GM21423 (cell line): ENCODE data around the gene RPL38.
"Not testable (repeated sequence)": the region's sequence is repeated elsewhere in the genome, so short reads cannot be mapped to it uniquely, and the experiment has no call there.

Experiments used
- ATAC-seq: cut with Tn5 transposase; IDR thresholded peaks from one replicate; pipeline ENCODE4 v1.9.1; 2021; ENCODE audit warnings: mild to moderate bottlenecking, moderate library complexity; ENCODE audit not compliant: unreplicated experiment

RPL38 gene

DNA sequence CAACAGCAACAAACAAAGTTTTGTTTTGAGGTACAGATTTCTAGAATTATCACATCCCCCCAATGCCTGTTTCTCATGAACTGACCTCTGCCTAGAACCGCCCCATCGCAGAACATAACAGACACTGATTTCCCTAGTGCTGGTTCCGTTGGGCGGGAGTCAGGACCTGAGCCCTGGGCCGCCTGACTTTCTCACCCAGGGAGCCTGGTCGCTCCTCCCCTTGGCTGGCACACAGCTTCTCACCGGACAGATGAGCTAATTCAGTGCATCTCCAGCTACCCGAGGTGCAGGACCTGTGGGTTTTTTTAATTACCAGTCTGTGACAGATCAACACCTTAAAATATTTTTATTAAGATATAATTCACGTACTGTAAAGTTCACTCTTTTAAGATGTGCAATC lies 20.1 kb upstream of the RPL38 start:
- no peak for ATAC-seq

DNA sequence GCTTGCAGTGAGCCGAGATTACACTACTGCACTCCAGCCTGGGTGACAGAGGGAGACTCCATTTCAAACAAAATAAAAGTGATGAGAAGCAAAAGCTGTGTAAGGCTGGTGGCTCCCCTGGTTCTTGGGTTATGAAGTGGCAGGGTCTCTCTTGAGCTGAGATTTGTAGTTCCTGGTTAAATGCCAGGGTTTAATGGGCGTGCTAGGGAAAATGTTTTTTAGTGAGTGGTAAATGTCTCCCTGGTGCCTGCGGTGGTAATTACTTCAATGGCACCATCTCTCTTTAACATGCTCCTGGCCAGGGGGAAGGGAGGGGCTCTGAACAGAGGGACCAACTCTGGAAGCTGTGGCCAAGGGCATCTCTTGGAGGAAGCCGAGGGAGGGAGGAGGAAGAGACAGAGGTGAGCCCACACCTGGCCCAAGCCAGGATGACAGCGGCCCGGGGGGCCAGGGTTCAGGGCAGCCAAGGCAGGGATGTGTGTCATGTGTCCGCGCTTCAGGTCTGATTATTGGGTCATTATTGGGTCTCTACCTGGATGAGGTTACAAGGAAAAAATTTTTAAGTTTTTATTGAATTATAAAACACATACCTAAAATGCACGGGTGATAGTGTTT lies 17.8 kb upstream of the RPL38 start:
- no peak for ATAC-seq

DNA sequence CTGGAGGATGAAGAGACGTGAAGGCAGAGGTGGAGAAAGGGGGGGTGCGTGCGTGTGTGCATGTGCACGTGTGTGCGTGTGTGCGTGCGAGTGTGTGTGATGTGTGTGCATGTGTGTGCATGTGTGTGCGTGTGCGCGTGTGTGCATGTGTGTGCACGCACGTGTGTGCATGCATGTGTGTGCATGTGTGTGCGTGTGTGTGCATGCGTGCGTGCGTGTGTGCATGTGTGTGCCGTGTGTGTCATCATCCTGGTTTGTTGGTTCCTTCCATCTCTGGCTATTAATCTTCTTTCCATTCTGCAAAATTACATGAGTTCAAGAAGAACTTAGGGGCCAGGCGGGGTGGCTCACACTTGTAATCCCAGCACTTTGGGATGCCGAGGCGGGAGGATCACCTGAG lies 17.0 kb upstream of the RPL38 start:
- ATAC-seq = no peak

DNA sequence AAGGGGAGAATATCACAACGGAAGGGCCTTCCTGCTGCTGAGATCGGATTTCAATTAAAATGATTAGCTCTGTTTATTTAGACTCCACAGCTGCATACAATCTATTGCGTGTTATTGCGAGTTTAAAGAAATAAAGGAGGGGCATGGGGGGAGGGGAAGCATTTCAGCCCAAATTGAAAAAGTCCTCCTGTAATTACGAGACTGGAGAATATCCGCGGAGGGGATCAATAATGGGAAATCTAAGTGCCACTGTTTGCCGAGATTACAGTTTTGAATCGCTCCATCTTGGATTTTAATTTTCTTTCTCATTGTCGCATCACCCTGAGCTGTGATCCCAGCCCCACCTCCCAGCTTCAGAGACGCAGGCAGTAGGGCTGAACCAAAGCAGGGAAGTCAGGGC lies 15.7 kb upstream of the RPL38 start:
- ATAC-seq = no peak

DNA sequence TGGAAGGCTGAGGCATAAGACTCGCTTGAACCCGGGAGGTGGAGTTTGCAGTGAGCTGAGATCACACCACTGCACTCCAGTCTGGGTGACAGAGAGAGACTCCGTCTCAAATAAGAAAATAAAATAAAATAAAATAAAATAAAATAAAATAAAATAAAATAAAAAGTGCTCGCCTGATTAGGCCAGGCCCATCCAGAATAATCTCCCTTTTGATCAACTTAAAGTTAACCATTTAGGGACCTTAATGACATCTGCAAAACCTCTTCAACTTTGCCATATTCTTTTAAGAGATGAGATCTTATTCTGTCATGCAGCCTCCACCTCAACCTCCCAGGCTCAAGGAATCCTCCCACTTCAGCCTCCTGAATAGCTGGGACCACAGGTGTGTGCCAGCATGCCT lies 14.8 kb upstream of the RPL38 start:
- not testable (repeated sequence) for ATAC-seq

DNA sequence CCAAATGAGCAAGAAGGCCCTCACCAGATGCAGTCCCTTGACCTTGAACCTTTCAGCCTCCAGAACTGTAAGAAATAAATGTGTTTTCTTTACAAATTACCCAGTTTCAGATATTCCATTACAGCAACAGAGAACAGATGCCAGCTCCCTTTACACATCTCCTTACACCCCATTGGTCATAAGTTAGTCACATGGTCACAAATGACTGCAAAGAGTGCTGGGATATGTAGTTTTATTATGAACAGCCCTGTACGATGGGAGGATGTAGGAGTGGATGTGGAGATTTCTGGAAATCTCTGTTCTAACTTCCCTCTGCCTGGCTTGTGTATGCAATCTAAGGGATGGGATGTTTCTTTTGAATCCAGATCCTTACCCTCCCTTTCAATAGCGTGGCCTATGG lies 13.3 kb upstream of the RPL38 start:
- ATAC-seq = peak; percentile 50

DNA sequence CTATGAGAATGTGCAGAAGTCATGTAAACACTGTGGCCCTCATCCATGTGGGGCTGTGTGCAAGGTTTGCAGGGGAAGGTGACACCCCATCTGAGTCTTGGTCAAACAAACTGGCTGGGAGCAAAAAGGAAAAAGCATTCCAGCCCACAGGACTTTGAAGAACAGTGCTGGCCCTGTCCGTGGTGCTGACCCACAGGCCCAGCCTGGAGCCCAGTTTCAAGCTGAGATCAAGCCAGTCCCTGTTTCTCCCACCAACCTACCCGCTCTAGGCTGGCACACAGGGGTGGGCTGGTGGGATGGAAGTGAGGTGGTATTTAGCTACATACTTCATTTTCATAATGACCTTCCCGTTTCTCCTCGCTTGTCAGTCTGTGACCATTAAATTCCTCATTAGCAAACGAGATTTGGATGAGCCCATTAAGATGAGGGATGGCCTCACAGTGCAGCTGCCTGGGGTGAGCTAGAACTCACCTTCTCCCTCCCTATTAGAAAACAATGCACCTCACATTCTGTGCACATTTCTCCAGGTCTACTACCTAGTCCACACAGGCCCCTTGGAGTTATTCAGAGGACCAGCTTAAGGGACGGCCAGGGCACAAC lies 12.6 kb upstream of the RPL38 start:
- ATAC-seq = no peak

DNA sequence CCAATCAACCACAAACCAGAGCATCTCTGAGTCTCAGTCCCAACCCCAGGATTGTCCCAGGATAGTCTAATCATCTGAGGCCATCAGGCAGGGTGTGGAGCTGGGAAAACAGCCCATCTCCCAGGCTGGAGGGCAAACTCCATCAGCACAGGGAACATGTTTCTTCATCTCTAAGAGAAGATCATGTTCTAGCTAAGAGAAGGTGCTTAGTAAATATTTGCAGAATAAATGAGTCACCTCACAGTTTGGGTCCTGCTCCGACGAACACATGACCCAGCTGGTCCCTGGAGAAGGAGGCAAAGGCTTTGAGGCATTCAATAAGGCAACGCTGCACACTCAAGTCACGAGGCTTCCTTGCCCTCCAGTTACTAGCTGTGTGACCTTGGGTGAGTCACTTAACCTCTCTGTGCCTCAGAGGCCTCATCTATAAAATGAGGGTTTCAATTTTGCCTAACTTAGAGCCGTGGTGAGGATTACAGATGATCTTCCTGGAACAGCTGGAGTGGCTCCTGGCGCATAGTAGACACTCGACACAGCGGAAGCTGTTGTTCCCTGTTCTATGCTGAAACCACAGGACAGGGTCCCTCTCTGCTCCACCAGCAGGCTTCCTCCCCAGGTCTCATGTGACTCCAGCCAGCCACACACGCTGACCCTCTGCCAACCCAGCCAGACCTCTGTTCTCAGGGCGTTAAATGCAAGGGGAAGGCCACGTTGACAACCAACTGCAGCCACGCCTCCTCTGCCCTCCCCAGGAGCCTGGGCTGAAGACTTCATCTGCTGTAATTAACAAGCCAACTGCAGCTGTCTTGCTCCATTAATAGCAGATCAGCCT lies 10.3 kb upstream of the RPL38 start:
- no peak for ATAC-seq

DNA sequence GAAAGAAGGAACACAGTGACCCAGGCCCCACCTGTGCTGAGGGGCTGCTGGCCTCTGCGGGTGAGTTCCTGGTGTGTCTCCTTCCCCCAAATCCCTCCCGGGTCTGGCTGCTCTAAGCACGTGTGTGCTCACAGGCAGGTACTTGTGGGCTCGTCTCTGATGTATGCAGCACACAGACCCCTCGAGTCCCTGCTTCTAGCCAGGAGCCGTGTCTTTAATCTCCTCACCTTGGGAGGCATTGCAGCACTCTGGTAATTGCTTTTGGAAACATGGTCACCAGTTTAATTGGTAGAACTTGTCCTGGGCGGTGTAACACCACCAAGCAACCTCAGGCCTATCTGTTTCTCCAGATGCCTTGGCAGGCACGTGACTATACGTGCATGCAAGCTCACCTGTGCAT lies 8.8 kb upstream of the RPL38 start:
- no peak for ATAC-seq

DNA sequence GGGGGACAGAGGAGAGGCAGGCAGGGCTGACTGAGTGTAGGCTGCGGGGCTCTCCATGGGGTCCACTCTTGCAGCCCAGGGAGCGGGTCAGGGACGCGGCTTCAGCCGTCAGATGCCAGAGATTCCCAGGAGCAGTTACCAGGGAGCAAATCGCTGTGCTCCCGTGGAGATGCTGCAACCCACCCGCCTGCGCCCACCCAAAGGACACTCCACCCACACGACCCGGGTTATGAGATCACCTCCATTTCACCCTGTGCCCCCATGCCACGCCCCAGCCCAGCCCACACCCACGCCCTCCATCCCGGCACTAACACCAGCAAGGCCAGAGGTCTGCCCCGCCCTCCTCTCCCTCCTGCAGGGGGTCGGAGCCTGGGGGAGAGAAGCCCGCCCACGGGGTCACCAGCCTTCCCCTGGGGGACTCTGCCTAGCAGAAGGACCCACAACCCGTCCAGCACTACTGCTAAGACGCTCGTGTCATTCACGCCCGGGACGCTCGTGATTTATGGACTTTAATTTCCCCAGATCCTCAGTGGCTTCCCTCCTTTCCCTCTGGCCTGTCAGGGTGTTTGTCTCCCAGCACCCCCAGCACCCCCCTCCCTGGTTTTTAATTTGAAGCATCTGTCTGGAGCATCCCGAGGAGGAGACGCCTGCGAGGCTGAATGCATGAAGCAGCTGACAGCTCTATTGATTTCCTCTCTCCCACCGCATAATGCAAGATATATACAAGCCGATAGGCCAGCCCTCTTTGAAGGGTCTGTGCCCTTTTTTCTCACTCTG lies 6.7 kb upstream of the RPL38 start:
- ATAC-seq = no peak

DNA sequence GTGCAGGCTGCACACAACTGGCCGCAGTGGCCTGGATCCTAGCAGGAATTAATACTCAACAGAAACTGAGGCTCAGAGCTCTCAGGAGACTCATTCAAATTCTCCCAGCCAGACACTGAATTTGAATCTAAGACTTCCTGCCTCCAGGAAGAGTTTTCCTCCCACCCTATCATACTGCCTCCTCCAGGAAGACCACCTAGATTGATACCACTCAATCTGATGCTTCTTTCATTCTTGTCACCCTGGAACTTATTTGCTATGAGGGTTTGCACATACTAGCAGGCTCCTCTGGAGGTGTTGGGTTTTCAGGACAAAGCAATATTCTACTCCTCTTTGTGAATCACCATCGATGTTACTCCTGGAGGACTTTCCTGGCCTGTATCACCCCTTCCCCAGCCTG lies 5.7 kb upstream of the RPL38 start:
- no peak for ATAC-seq

DNA sequence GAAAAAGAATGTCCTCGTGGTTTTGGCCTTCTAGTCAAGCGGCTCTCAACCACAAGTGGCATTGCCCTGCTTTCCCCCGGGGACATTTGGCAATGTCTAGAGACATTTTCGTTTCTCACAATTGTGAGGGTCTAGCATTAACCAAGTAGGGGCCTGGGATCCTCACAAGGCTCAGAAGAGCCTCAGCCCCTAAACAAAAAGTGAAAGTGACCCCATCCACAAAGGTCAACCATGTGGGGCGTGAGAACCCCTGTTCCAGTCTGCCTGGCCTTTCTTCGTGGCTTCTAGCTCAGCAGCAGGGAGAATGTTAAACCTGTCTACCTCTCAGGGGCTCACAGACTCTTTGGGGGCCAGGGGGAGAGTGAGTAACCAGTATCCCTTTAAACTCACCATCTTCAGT lies 4.8 kb upstream of the RPL38 start:
- ATAC-seq = no peak

DNA sequence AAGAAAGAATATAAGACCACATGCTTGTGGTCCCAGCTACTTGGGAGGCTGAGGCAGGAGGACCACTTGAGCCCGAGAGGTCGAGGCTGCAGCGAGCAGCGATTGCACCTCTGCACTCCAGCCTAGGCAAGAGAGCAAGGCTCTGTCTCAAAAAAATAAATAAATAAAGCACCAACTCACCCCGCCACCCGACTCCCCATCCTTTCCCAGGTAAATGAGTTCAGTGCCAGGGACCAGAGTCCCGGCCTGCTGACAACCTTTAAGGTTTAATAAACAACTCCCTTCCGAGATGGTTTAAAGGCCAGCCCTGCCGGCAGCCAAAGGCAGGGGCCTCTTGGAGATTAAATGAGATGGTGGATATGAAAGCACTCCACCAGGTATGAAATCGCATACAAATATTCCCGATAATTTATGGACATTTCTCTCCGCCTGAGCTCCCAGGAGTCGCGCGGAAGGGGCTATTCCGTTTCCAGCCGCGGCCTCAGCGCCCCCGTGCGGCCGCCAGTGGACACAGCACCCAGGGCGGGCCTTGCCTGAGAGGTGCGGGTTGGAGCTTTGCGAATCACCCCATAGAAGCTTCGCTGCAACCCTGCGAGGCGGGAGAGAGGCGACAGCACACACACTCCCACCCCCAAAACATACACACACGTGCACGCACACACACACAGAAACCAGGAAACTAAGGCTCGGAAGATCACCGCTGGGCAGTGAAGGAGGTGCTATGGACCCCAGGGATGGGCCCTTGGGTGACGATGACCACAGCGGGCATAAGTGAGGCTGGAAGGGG lies 4.0 kb upstream of the RPL38 start:
- no peak for ATAC-seq

DNA sequence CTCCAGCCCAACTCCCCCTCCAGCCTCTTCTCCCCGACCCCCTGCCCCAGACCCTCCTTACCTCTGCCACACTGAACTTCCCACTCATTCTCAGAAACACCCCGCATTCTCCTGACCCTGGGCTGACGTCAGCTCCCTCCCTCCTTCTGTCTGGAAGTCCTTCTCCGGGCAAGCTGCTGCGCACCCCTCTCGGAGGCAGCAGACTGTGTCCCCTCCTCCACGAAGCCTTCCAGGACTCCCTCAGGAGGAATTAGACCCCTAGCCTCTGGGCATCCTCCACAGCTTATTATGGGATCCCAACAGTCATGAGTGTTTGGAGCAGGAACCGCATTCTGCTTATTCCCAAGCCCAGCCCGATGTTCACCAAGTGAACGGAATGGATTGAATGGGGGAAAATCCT lies 3.4 kb upstream of the RPL38 start:
- ATAC-seq = no peak

DNA sequence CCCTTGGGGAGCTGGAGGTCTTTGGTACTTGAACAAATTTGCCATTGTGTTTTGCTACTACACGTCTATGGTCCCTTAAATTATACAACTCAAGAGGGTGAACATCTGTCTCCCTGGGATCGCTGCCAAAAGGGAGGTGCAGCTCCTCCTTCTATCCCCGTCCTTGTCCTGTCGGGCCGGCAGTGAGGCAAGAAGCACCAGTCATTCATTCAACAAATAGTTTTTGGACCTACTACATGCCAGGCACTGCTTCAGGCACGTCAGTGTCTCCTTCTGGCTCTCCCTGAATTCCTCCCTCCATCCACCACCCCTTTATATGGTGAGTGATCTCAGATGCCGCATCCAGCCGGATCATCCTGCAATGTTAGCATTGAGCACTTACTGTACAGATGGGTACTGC lies 2.2 kb upstream of the RPL38 start:
- no peak for ATAC-seq

DNA sequence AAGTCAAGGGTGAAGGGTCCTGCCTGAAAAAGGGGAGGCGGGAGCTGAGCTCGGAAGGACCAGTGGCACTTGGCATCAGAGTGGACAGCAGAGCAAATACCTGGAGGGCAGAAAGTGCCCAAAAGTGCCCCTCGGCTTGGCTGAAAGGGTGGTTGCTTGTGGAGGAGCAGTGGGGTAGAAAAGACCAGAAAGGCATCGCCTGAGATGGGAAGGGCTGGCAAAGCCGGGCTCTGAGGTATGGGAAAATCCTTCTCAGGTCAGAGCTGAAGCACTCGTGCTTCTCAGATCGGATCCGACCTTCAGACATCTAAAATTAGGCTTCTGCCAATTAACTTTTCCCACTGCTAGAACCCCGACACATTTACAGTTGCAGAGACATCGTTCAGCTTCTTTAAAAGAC lies 1.5 kb upstream of the RPL38 start:
- ATAC-seq = no peak

DNA sequence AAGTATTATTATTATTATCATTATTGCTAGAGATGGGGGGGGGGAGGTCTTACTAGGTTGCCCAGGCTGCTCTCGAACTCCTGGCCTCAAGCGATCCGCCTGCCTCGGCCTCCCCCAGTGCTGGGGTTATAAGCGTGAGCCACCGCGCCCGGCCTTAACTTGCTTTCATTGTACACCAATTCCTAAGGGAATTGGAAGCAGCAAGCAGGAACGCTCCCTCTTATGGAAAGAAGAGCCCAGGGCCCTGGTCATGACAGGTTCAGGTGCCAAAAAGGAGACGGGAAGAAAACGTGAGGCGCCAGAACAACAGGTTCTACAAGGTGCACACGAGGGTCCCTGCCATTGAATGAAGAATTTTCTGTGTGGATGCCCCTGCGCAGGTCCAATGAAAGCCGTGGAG lies 540 bp upstream of the RPL38 start:
- no peak for ATAC-seq

DNA sequence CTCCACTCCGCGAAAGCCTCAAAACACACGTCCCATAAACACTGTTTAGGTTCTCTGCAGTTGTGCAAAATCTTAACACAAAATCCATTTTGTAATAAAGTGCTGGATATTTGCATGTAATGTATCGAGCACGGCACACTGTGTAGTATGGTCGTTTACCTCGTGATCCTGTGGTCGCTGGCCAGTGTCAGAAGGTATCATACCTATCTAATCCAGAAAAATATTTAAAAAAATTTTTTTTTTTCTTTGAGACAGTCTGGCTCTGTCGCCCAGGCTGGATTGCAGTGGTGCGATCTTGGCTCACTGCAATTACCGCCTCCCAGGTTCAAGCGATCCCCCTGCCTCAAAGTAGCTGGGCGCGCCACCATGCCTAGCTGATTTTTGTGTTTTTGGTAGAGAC lies 996 bp downstream of the RPL38 start:
- ATAC-seq = no peak

DNA sequence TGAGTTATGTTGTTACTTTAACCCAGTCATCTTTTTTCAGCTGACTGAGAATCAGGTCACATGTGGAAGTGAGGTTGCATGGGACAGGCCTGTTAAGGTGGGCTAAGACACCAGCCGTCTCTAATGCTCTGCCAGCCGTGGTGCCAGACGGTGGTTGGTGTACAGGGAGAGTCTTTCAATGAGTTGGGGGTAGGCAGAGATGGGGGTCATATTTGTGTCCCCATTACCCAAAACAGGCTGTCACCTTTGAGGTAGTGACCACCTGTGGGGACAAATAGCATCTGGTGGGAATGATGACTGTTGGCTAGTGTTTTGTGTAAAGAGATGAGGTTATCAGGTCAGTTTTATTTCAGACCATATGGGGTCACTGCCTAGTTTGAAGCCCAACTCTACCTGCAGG lies 1.8 kb downstream of the RPL38 start:
- no peak for ATAC-seq

DNA sequence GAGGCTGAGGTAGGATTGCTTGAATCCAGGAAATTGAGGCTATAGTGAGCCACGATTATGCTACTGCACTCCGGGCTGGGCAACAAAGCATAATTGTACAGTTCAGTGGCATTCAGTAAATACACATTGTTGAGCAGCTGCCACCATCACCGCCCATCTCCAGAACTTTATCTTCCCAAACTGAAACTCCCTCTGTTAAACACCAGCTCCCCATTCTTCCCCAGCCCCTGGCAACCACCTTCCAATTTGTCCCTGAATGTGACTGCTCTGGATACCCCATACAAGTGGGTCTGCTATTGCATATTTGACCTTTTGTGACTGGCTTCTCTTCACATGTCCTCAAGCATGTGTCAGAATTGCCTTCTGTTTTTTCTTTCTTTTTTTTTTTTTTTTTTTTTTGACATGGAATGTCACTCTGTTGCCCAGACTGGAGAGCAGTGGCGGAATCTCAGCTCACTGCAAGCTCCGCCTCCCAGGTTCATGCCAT lies 2.9 kb downstream of the RPL38 start:
- ATAC-seq = no peak
